Omental fat pad (tissue), 4 donors: ENCODE data around the gene TMEM255A. TPM values are rescaled to one million over a fixed set of nuclear protein-coding genes. Genes with fewer than 3 reads are reported as not detected.

Experiments
- ATAC-seq: fragments of 150-250 bp; one replicate; pipeline ENCODE4 v1.9.1; 2016; ENCODE audit warnings: mild to moderate bottlenecking, moderate library complexity; ENCODE audit not compliant: low FRiP score
- DNase-seq: peaks from one replicate; pipeline ENCODE4 v3.0.0-alpha.2; 2019; ENCODE audit warnings: low spot score
- total RNA-seq, 4 donors: library from RNA; depleted of rRNA; stranded (reverse); fragments of >200 nt; gene quantifications; one replicate each; pipeline ENCODE4 v1.1.0, GENCODE V29; 2016
- TF ChIP-seq, protein P1 (sequence below), 3 donors: fragments of 450-650 bp; IDR thresholded peaks; one replicate each; pipeline ENCODE4 v1.5.1; 2016 to 2017; ENCODE audit warnings: antibody characterized with exemption in 3 of 3, mild to moderate bottlenecking in 3 of 3, moderate library complexity in 2 of 3

The TMEM255A gene
- total RNA-seq, 4 donors from 2014 or later: 1.1 to 12.0 (median 4.8) TPM

DNA sequence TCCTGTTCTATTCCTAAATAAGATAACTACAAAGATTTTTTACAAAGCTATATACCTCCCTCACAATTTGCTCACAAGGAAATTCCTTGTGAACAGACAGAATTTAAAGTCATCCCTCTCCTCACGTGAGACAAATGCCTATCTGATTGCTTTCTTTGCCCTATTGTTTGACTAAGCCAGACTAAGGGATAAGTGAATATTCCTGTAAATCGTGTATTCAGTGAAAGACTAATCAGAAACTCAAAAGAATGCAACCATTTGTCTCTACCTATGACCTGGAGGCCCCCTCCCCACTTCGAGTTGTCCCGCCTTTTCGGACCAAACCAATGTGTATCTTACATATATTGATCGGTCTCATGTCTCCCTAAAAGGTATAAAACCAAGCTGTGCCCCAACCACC is 76.0 kb downstream of the TMEM255A start:
- DNase-seq (no peak), ATAC-seq (no peak)
- TF ChIP-seq, protein P1, sequence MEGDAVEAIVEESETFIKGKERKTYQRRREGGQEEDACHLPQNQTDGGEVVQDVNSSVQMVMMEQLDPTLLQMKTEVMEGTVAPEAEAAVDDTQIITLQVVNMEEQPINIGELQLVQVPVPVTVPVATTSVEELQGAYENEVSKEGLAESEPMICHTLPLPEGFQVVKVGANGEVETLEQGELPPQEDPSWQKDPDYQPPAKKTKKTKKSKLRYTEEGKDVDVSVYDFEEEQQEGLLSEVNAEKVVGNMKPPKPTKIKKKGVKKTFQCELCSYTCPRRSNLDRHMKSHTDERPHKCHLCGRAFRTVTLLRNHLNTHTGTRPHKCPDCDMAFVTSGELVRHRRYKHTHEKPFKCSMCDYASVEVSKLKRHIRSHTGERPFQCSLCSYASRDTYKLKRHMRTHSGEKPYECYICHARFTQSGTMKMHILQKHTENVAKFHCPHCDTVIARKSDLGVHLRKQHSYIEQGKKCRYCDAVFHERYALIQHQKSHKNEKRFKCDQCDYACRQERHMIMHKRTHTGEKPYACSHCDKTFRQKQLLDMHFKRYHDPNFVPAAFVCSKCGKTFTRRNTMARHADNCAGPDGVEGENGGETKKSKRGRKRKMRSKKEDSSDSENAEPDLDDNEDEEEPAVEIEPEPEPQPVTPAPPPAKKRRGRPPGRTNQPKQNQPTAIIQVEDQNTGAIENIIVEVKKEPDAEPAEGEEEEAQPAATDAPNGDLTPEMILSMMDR (IDR thresholded peaks at IDR 0.05): no peak

DNA sequence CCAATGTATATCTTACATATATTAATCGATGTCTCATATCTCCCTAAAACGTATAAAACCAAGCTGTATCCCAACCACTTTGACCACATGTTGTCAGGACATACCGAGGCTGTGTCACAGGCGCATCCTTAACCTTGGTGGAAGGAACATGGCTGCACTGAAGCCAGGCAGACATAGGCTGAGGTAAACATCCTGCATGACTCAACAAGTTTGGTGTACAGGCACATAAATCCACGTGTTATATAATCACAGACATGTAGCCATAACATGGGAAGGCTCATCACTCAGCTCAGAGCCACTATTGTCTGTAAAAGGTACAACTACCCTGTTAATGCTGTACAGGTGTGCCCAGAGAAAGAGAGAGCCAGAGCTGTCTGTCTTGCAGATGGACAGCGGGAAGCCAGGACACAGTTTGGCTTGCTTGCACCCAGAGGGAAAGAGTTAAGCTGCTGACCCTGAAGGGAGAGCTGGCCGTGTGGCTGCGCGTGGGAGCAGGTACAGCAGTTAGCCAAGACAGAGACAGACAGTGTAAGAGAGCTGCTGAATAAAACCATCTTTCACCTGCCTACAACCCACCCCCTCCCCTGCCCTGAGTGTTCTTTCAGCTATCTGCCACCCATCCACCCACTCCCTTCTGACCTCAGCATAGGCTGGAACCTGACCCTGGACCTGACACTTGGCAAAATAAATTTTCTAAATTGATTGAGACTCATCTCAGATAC is 82.9 kb downstream of the TMEM255A start:
- DNase-seq (no peak), ATAC-seq (no peak)
- TF ChIP-seq, protein P1 (IDR thresholded peaks at IDR 0.05): no peak

DNA sequence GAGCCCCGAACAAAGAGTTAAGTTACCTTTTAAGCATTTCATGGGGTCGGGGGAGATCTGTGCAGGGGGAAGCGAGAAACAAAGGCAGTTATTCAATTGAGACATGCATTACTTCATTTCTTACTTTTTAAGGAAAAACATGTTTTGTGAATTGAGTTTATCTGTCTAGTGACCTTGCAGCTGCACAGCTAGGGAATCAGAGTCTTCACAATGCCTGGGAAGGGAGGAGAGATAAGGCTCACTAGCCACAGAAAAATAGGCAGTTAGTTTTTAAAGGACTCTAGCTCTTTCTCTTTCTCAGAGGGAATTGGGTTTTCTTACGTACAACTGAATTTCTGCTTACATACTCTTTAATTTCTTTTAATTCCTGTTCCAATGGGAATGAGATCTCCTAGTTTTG is 86.9 kb downstream of the TMEM255A start:
- TF ChIP-seq, protein P1 (IDR thresholded peaks at IDR 0.05): no peak
- ATAC-seq (no peak), DNase-seq (no peak)

DNA sequence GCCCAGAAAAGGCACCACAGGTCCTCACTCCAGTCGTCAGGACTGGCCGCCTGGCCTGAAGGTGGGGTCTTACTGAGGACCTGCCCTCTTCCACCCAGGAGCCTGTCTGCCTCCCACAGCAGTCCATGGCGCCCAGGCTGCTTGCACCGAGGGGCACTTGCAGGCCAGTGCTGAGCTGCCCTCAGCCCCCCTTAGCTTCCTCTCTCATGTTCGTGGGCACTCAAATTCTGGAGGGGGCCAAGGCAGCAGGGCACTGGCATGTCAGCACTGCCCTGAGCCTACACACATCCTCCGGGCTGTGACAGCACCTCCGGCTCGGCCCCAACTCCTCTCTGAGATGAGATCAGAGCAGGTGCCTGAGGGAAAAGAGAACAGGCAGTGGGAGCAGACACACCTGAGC is 87.9 kb downstream of the TMEM255A start:
- DNase-seq (no peak), ATAC-seq (no peak)
- TF ChIP-seq, protein P1 (IDR thresholded peaks at IDR 0.05): no peak

DNA sequence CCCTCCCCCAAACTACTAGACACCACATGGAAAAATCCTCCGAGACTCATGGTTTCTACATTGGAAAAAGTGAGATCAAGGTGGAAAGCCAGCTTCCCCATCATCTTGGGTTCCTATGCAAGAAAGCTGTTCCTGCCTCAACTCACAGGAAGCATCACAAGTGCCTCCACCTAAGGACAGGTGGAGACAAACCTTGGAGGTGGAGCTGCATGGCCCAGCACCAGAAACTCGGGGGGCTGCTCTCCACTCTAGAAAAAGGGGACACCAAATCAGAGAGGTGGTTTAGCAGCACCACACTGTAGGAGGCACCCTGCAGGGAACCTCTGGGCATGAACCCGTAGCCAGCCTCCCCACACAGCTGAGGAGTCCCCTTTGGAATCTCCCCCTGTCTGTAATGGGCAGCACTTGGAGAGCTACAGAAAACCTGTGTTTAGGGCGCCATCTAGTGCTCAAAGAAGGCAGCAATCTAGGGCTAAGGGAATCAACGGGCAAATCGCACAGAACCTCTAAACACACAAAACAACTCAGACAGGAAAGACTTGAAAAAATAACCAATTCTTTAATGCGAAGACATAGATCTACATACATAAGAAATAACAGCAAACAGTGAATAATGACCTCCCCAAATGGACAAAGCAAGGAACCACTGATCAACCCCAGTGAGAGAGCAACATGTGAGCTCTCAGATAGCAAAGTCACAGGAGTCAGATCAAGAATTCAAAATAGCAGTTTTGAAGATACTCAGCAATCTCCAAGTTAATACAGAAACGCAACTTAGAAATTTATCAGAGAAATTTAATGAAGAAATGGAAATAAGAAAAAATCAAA is 97.6 kb downstream of the TMEM255A start:
- DNase-seq: no peak
- peak; percentile 76 for ATAC-seq
- TF ChIP-seq, protein P1 (IDR thresholded peaks at IDR 0.05): no peak

Other genes with a start within 250 kb of the TMEM255A start
- not detected for gene RHOXF2B, start 233.8 kb downstream of the TMEM255A start, total RNA-seq
- gene RHOXF1, start 195.5 kb downstream of the TMEM255A start, total RNA-seq: not detected
- gene RHOXF2, start 152.8 kb downstream of the TMEM255A start, total RNA-seq: not detected
- 10 to 100 TPM; 10.9 to 19.7 (median 11.5) TPM for gene ZBTB33, start 60.6 kb downstream of the TMEM255A start, total RNA-seq
- not detected for gene ATP1B4, start 50.6 kb upstream of the TMEM255A start, total RNA-seq
- gene LAMP2, start 157.8 kb upstream of the TMEM255A start, total RNA-seq: 100 to 1,000 TPM; 111 to 123 (median 117) TPM
- 10 to 100 TPM; 27.3 to 55.5 (median 30.3) TPM for gene CUL4B, start 249.5 kb upstream of the TMEM255A start, total RNA-seq